Uterus (tissue), 2 donors: Measurements from ENCODE around the gene ITGA11.

ENCODE experiments used
- POLR2A ChIP-seq, 2 donors: fragments of 450-650 bp; IDR thresholded peaks; one replicate each; pipeline ENCODE4 v1.6.1; 2016; ENCODE audit warnings: antibody characterized with exemption in 2 of 2, mild to moderate bottlenecking in 1 of 2, moderate library complexity in 1 of 2
- TF ChIP-seq, protein P1 (sequence below), 4 experiments: fragments of 200-600 bp in 2 of 4; fragments of 450-650 bp in 2 of 4; sonication (generic) in 2 of 4; IDR thresholded peaks; one replicate each; pipeline ENCODE4 v1.5.1; 2016 to 2019; ENCODE audit warnings: antibody characterized with exemption in 4 of 4, mild to moderate bottlenecking in 2 of 4, moderate library complexity in 1 of 4

DNA sequence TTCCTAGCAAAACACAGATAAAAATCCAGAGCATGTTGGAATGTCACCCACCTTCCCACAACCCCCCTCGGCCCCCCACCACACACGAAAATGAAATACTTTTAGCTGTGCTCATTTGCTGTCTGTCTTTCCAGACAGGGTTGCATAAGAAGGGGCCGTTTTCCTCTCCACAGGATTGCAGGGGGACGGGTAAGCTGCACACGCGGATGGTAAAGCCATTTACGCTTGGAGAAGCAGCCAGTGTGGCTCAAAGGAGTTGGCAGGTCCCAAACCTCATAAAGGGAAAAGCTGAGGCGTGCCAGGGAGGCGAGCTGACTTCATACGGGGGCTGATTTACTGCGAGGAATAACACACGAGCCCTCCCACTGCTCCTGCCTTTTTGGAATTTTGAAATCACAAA, 47.4 kb upstream of the ITGA11 start:
- TF ChIP-seq, protein P1, sequence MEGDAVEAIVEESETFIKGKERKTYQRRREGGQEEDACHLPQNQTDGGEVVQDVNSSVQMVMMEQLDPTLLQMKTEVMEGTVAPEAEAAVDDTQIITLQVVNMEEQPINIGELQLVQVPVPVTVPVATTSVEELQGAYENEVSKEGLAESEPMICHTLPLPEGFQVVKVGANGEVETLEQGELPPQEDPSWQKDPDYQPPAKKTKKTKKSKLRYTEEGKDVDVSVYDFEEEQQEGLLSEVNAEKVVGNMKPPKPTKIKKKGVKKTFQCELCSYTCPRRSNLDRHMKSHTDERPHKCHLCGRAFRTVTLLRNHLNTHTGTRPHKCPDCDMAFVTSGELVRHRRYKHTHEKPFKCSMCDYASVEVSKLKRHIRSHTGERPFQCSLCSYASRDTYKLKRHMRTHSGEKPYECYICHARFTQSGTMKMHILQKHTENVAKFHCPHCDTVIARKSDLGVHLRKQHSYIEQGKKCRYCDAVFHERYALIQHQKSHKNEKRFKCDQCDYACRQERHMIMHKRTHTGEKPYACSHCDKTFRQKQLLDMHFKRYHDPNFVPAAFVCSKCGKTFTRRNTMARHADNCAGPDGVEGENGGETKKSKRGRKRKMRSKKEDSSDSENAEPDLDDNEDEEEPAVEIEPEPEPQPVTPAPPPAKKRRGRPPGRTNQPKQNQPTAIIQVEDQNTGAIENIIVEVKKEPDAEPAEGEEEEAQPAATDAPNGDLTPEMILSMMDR (IDR thresholded peaks at IDR 0.05): no peak
- no peak for TF ChIP-seq POLR2A (IDR thresholded peaks at IDR 0.05)
